HepG2 (cell line): Measurements from ENCODE around the gene GCHFR. TPM values are rescaled to one million over a fixed set of nuclear protein-coding genes. Genes with fewer than 3 reads are reported as not detected.

Source experiments
- ARNT2 ChIP-seq: sonication (generic); formaldehyde crosslinking; IDR thresholded peaks from 2 replicates; pipeline ENCODE4 v1.8.0; 2022; ENCODE audit warnings: mild to moderate bottlenecking, low read depth, missing genetic modification reagents, moderate library complexity
- FOXO1 ChIP-seq: sonication (generic); formaldehyde crosslinking; IDR thresholded peaks from 2 replicates; pipeline ENCODE4 v1.4.0; 2020; ENCODE audit warnings: missing genetic modification reagents
- GATAD2A ChIP-seq: IDR thresholded peaks from 2 replicates; pipeline ENCODE4 v1.6.1; 2016
- HDAC2 ChIP-seq: sonication (generic); formaldehyde crosslinking; IDR thresholded peaks from 2 replicates; pipeline ENCODE4 v1.4.0; 2020; ENCODE audit warnings: missing genetic modification reagents
- MED8 ChIP-seq: sonication (generic); formaldehyde crosslinking; IDR thresholded peaks from 2 replicates; pipeline ENCODE4 v1.8.1; 2023; ENCODE audit warnings: mild to moderate bottlenecking, missing genetic modification reagents; ENCODE audit not compliant: insufficient replicate concordance
- NFE2 ChIP-seq: sonication (generic); formaldehyde crosslinking; IDR thresholded peaks from 2 replicates; pipeline ENCODE4 v1.4.0; 2020; ENCODE audit warnings: missing genetic modification reagents
- PPARG ChIP-seq: conservative IDR thresholded peaks from 2 replicates; pipeline ENCODE4 v1.6.1; 2016; ENCODE audit warnings: missing biosample characterization, missing genetic modification reagents
- RAD21 ChIP-seq: fragments of 450-650 bp; formaldehyde crosslinking; IDR thresholded peaks from 2 replicates; pipeline ENCODE4 v1.5.0; 2020; ENCODE audit warnings: mild to moderate bottlenecking
- RARA ChIP-seq: IDR thresholded peaks from 2 replicates; pipeline ENCODE4 v1.6.1; 2016; ENCODE audit warnings: missing genetic modification reagents, missing compliant biosample characterization
- SKI ChIP-seq: fragments of 450-650 bp; IDR thresholded peaks from one replicate; pipeline ENCODE4 v1.6.1; 2018; ENCODE audit warnings: mild to moderate bottlenecking; ENCODE audit not compliant: partially characterized antibody
- TERF1 ChIP-seq: sonication (generic); formaldehyde crosslinking; IDR thresholded peaks from 2 replicates; pipeline ENCODE4 v1.8.0; 2022; ENCODE audit warnings: mild to moderate bottlenecking, missing genetic modification reagents, moderate library complexity
- ZBTB26 ChIP-seq: IDR thresholded peaks from 2 replicates; pipeline ENCODE4 v1.6.1; 2016; ENCODE audit warnings: missing compliant biosample characterization, missing genetic modification reagents, borderline replicate concordance
- ZKSCAN8 ChIP-seq: IDR thresholded peaks from 2 replicates; pipeline ENCODE4 v1.6.1; 2016; ENCODE audit warnings: borderline replicate concordance, missing genetic modification reagents, missing compliant biosample characterization
- ZNF24 ChIP-seq: fragments of 450-650 bp; IDR thresholded peaks from 2 replicates; pipeline ENCODE4 v1.6.1; 2017; ENCODE audit warnings: antibody characterized with exemption, mild to moderate bottlenecking
- ZNF260 ChIP-seq: sonication (generic); formaldehyde crosslinking; IDR thresholded peaks from 2 replicates; pipeline ENCODE4 v1.4.0; 2020; ENCODE audit warnings: missing genetic modification reagents, low read depth, mild to moderate bottlenecking, borderline replicate concordance
- ZNF282 ChIP-seq: fragments of 450-650 bp; IDR thresholded peaks from 2 replicates; pipeline ENCODE4 v1.6.1; 2018; ENCODE audit not compliant: partially characterized antibody
- ZNF569 ChIP-seq: sonication (generic); formaldehyde crosslinking; IDR thresholded peaks from 2 replicates; pipeline ENCODE4 v1.5.0; 2020; ENCODE audit warnings: mild to moderate bottlenecking, missing genetic modification reagents, moderate library complexity, borderline replicate concordance
- ZNF7 ChIP-seq: IDR thresholded peaks from 2 replicates; pipeline ENCODE4 v1.6.1; 2016; ENCODE audit warnings: missing biosample characterization, missing genetic modification reagents
- ZNF703 ChIP-seq: sonication (generic); formaldehyde crosslinking; IDR thresholded peaks from 2 replicates; pipeline ENCODE4 v1.5.1; 2020; ENCODE audit warnings: missing genetic modification reagents, mild to moderate bottlenecking, moderate library complexity, borderline replicate concordance
- ZNF737 ChIP-seq: sonication (generic); formaldehyde crosslinking; IDR thresholded peaks from 2 replicates; pipeline ENCODE4 v1.5.0; 2020; ENCODE audit warnings: missing genetic modification reagents, mild to moderate bottlenecking, borderline replicate concordance
- polyA plus RNA-seq, 8 experiments: library from polyadenylated mRNA; depleted of rRNA in 3 of 8; stranded (reverse) in 7 of 8; unstranded in 1 of 8; fragments of >200 nt; fragmentation: Illumina TruSeq in 4 of 8; extraction: Trizol in 4 of 8; gene quantifications; 2 replicates each; pipeline versions ENCODE4 v1.2.1 to v1.2.3, GENCODE V29; 2011 to 2016; ENCODE audit warnings: low read depth in 4 of 8, missing spikeins in 1 of 8, mixed read lengths in 1 of 8; ENCODE audit not compliant: insufficient read depth in 1 of 8
- total RNA-seq, 5 experiments: library from RNA; depleted of rRNA; stranded (reverse); fragments of >200 nt; fragmentation: Illumina TruSeq; extraction: Trizol; gene quantifications; 2 replicates each; pipeline ENCODE4 v1.2.3, GENCODE V29; 2016; ENCODE audit warnings: low read depth in 1 of 5
- TF ChIP-seq, protein P1 (sequence below): IDR thresholded peaks from 2 replicates; pipeline ENCODE4 v1.6.1; 2016
- TF ChIP-seq, protein P2 (sequence below): sonication (generic); formaldehyde crosslinking; IDR thresholded peaks from 2 replicates; pipeline ENCODE4 v1.4.0; 2020; ENCODE audit warnings: mild to moderate bottlenecking, low read depth, missing genetic modification reagents
- TF ChIP-seq, protein P3 (sequence below): sonication (generic); formaldehyde crosslinking; IDR thresholded peaks from 2 replicates; pipeline ENCODE4 v1.4.0; 2020; ENCODE audit warnings: missing genetic modification reagents, low read depth, mild to moderate bottlenecking, borderline replicate concordance
- TF ChIP-seq, protein P4 (sequence below): sonication (generic); formaldehyde crosslinking; IDR thresholded peaks from 2 replicates; pipeline ENCODE4 v1.5.0; 2020; ENCODE audit warnings: mild to moderate bottlenecking, missing genetic modification reagents, borderline replicate concordance

Gene GCHFR
- total and polyA plus RNA-seq, 2 of the 13 experiments (the other 11 are each of a cell fraction or from before 2014, with no cell fraction given), result 51.5 to 92.4 TPM

- TF ChIP-seq, protein P1, sequence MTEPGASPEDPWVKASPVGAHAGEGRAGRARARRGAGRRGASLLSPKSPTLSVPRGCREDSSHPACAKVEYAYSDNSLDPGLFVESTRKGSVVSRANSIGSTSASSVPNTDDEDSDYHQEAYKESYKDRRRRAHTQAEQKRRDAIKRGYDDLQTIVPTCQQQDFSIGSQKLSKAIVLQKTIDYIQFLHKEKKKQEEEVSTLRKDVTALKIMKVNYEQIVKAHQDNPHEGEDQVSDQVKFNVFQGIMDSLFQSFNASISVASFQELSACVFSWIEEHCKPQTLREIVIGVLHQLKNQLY (CRISPR knock-in tag), result 0 out of 2 replicates have a peak, but pooled peaks have one; percentile 14
- TF ChIP-seq ZNF7 (CRISPR knock-in tag) (no peak), ZBTB26 (CRISPR knock-in tag) (no peak), ARNT2 (CRISPR knock-in tag) (no peak), HDAC2 (CRISPR knock-in tag) (peak; percentile 90), SKI (peak; percentile 43), PPARG (peak; percentile 99), ZNF24 (no peak), FOXO1 (peak; percentile 85), GATAD2A (peak; percentile 79), TERF1 (CRISPR knock-in tag) (no peak), ZNF569 (CRISPR knock-in tag) (no peak), ZKSCAN8 (CRISPR knock-in tag) (peak; percentile 50; the same call in 1 of the 2 replicates), ZNF282 (no peak), RARA (CRISPR knock-in tag) (peak; percentile 85), ZNF703 (no peak), RAD21 (CRISPR knock-in tag) (no peak), MED8 (CRISPR knock-in tag) (no peak), NFE2 (CRISPR knock-in tag) (peak; percentile 63; the same call in 1 of the 2 replicates), ZNF260 (CRISPR knock-in tag) (no peak), ZNF737 (CRISPR knock-in tag) (no peak)
- TF ChIP-seq, protein P2, sequence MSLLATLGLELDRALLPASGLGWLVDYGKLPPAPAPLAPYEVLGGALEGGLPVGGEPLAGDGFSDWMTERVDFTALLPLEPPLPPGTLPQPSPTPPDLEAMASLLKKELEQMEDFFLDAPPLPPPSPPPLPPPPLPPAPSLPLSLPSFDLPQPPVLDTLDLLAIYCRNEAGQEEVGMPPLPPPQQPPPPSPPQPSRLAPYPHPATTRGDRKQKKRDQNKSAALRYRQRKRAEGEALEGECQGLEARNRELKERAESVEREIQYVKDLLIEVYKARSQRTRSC (CRISPR knock-in tag), result no peak
- TF ChIP-seq, protein P3, sequence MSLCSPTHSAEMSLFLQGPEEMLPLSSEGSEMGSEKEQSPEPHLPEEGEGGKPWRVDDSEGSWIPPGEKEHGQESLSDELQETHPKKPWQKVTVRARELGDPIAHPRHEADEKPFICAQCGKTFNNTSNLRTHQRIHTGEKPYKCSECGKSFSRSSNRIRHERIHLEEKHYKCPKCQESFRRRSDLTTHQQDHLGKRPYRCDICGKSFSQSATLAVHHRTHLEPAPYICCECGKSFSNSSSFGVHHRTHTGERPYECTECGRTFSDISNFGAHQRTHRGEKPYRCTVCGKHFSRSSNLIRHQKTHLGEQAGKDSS, result no peak
- TF ChIP-seq, protein P4, sequence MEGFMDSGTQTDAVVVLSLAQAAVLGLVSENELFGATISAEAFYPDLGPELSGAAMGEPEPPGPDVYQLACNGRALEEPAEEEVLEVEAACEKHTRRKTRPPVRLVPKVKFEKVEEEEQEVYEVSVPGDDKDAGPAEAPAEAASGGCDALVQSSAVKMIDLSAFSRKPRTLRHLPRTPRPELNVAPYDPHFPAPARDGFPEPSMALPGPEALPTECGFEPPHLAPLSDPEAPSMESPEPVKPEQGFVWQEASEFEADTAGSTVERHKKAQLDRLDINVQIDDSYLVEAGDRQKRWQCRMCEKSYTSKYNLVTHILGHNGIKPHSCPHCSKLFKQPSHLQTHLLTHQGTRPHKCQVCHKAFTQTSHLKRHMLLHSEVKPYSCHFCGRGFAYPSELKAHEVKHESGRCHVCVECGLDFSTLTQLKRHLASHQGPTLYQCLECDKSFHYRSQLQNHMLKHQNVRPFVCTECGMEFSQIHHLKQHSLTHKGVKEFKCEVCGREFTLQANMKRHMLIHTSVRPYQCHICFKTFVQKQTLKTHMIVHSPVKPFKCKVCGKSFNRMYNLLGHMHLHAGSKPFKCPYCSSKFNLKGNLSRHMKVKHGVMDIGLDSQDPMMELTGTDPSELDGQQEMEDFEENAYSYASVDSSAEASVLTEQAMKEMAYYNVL (CRISPR knock-in tag), result peak; percentile 92
These were observed 29.5 kb downstream of the GCHFR start (continued) for GRCh38 chr15:40793216-40793989.
